Esophagus squamous epithelium (tissue), 4 donors: ENCODE measurements around the gene UMAD1.

Experiments used
- CTCF ChIP-seq, 6 experiments: fragments of 450-650 bp in 4 of 6; fragments of 200-600 bp in 2 of 6; sonication (generic) in 2 of 6; IDR thresholded peaks; one replicate each; pipeline ENCODE4 v1.5.1; 2016 to 2019; ENCODE audit warnings: antibody characterized with exemption in 6 of 6, mild to moderate bottlenecking in 4 of 6, moderate library complexity in 4 of 6
- POLR2A ChIP-seq, 4 donors: fragments of 450-650 bp; IDR thresholded peaks; one replicate each; pipeline ENCODE4 v1.6.1; 2017; ENCODE audit warnings: antibody characterized with exemption in 4 of 4, mild to moderate bottlenecking in 4 of 4, moderate library complexity in 3 of 4

GRCh38 chr7:7699380-7699779, 58.8 kb downstream of the UMAD1 start:
- TF ChIP-seq CTCF (IDR thresholded peaks at IDR 0.05) (no peak), POLR2A (IDR thresholded peaks at IDR 0.05) (no peak)
